Stimulated activated CD8-positive, alpha-beta memory T cell treated with anti-CD3 and anti-CD28 coated beads, Interleukin-7, amount 100 ng/mL, for 48 hours (primary cell): ENCODE data around the gene RASGRP2.

ENCODE experiments used
- DNase-seq, 2 donors: peaks; one replicate each; pipeline ENCODE4 v3.0.0-alpha.2; 2020; ENCODE audit warnings: low read depth in 1 of 2; ENCODE audit errors: extremely low read depth in 1 of 2

The RASGRP2 gene

DNA sequence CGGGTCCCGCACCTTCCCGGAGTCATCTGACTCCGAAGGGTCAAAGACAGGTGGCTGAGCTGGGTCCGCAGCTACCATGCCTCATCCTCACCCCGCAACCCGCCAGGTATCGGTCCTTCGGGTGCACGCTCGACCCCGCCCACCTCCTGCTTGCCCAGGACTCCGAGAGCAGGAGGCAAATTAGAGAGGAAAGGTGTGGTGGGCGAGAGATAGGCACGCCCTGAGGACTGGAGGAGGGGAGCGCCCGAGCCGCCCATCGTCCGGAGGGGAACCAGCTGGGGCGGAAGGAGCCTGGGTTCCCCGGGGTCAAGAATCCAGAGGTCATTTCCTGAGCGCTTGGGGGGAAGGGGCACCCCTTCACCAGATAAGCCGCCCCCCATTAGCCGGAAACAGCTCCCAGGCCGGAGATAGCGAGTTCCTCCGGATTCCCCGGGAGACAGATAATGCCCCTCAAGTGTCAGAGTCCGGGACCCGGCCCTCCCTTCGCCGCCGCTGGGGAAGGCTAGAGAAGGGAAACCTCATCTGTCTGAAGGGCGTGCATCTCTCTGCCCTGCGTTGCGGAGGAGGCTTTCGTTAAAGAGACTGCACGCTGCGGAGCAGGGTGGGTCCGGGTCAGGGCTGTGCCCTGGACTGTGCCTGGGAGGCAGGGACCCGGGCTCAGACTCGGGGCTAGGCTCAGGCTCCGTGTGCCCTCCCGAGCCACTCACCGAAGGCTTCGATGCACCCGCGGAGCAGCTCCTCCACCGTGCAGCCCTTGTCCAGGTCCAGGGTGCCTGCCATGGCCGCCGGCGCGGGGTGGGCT is 1.7 kb downstream of the RASGRP2 start:
- no peak for DNase-seq

DNA sequence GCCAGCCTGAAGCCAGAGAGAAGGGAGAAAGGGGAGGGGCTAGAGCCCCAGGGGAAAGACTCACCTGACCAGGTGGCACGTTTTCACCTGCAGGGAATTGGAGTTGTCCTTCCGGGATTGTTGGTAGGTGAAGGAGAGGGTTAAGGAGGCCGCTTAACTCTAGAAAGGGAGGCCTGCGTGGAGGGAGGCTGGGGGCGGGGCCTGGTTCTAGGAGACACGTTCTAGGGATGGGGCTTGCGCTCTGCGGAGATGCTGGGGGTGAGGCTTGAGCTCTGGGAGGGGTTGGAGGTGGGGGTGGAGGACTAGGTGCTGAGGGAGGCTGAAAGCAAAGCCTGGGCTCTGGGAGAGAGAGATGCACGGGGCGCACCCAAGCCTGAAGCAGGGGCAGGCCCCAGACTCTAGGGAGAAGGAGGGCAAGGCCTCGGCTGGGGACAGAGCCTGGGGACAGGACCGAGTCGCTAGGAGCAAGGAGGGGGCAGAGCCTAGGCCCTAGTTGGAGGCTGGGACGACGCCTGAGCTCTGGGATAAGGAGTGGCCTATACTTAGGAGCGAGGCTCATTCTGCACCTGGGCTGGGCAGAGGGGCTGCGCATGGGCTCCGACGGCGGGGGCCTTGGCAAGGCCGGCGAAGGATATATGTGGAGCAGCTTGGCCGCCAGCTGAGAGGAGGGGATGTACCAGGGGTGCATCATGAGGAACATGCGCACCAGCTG is 2.4 kb downstream of the RASGRP2 start:
- DNase-seq: no peak

DNA sequence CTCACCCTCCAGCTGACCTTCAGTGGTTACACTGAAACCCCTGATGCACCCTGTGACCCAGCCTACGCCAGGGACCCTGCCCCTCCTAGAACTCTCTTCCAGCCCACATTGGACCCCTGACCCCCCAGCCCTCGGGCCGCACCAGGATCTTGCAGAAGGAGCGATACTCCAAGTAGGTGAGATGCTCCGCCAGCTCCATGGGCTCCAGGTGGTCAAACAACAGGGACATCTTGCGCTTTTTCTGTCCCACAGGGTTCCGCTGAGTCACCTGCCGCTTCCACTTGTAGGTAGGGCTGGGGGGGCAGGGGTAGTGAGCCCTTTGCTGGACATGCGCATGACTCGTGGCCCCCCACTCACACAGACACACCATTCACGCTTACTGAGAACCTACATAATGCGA is 4.1 kb downstream of the RASGRP2 start:
- DNase-seq: no peak

DNA sequence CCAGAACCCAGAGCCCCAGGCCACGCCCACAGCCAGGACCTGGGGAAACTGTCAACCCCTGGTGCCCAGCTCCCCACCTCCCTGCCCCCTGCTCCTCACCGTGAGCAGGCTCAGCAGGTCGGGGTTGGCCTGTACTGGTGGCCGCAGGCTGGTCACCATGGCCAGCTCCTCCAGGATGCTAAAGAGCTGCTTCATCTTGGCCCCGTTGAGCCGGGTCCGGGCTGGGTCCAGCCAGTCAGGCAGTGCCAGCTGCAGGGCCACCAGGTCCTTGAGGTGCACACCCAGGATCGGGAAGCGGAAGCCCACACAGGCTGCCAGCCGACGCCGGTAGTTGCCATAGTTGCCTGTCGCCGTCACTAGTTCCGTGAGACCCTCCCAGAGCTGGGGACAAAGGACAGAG is 7.3 kb downstream of the RASGRP2 start:
- DNase-seq: no peak

DNA sequence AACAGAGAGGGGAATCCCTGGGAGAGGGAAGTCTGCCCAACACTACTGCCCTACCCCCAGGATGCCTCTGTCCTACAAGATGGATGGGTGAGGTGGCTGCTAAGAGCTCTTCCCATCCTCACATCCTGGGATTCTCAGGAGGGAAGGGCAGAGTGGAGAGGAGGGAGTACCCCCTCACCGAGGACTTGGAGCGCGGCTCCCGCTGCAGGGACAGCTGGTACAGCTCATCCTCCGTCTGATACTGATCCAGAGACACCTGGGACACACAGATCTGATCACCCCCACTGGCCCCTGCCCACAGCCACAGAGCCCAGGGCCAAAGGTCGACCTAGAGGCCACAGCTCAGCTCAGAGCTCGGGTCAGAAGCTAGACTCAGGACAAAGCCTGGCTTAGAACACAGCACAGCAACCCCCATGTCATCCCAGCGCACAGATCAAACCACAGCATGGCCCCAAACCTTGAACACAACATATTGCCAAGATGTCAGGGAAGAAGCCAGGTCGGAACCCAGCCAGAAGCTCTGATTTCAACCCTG is 8.2 kb downstream of the RASGRP2 start:
- no peak for DNase-seq

DNA sequence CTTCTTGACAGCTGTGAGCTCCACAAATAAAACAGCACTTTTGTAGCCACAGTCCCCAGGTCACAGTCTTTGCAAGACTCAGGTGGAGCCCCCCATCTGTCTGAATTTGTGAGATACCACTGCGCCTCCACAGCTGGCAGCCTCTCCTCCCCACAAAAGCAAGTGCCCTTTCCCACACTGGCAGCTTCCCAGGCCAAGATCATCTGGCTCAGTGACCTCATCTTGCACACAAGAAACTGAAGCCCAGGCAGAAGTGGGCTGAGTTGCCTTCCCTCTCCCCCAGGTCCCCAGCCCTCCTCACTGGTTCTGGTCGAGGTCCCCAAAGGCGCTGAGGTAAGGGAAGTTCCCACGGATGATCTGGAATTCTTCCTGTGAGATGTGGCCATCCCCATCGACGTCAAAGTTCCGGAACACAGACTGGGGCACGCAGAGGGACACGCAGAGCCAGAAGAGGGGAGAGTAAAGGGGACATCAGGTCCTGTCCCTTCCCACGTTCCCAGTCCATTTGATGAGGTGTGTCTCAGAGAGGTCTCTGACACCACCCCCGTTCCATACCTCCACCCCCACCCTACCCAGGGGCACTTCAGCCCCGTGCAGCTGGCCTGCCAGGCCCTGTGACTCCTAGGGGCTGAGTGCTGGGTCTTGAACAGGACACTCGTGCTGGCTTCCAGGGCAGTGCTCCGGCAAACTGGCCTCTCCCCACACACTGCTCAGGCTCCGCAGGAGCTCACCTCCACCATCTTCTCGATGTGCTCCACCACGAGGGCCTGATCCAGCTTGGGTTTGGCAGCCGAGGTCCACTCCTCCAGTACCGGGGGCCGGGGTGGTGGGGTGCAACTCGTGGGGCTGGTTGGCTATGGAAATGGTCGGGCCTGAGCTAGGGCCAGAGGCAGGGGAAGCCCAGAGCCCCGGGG is 8.9 kb downstream of the RASGRP2 start:
- DNase-seq: no peak

DNA sequence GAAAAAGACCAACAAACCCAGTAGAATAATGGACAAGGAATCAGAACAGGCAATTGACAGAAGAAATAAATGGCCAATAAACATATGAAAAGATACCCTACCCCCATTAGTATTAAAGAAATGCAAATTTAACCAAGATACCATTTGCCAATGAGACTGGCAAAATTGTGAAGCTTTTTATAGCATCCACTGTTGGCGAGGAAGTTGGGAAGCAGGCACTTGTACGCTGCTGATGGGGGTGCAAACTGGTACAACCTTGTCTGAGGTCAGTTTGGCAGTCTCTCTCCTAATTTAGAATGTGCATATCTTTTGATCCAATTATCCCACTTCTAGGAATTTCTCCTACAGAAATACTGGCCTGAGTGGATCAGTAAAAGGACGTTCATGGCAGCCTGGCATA is 12.3 kb downstream of the RASGRP2 start:
- DNase-seq: no peak

DNA sequence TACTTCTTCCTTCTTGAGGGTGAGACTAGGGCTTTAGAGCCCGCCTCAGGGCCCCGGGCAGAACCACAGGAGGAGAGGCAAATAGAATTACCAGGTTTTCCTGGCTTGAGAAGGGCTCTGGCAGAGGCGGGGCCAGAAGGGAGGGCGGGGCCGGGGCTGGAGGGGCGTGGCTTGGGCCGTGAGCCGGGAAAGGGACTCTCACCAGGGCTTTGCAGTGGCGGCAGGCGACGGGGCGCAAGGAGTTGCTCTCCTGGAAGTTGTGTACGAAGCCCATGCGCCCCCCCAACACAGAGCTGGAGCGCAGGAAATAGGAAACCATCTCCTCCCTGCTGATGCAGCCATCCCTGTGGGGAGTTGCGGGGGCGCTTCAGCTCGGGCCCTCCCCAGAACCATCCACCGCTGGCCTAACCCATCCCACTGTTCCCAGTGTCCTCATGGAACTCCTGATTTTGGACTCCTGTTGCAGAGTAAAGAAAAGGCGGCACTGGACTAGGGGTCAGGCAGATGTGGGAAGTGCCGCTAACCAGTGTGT is 14.0 kb downstream of the RASGRP2 start:
- no peak for DNase-seq

DNA sequence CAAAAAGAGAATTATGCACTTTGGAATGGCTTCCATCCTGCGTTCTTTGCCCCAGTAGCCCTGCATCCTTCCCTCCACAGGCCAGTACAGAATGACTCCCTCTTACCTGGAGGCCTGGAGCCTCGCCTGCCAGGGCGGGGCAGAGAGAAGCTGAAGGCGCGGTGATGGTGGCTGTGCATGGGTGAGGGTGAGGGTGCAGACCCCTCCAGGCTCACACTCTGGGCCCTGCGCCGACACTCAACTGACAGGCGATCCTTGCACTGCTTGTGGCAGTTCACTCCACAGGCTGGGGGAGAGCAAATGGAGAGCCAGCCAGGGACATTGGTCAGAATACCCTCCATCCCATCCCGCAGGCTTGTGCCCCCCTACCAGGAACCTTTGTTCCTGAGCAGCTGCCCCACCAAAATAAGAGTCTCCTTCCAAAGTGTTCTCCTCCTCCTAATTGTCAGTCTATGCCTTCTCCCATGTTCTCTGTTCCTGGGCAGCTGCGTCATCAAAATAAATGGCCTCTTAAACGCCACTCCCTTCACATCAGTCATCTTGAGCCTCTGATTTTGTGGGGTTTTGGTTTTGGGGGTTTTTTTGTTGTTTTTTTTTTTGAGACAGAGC is 15.1 kb downstream of the RASGRP2 start:
- no peak for DNase-seq

DNA sequence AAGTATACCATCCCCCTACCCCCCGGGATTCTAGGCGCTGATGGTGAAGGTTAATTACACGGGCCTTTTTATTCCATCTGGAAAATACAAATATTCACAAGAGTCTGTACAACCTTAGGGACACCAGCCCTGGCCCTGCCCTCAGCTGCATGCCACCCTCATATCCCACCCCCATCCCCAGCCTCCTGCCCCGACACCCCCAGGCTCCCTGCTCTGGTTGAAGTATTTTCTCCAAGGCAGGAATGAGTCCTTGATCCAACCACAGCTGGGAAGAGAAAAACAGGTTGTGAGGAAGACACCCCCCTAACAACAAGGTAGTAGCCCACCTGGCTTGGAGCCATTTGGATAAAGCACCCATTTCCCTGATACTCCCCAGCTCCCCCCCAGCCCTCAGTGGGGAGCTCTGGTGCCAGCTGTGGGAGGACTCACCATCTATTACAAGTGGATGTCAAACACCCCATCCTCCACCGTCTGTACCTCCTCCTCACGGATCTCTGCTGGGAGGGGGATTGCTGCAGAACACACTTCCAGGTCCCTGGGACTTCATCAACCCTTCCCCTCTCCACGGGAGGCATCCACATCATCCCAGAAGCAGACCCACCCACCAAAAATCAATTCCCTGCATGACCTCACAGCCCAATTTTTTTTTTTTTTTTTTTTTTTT is 16.9 kb downstream of the RASGRP2 start:
- no peak for DNase-seq

DNA sequence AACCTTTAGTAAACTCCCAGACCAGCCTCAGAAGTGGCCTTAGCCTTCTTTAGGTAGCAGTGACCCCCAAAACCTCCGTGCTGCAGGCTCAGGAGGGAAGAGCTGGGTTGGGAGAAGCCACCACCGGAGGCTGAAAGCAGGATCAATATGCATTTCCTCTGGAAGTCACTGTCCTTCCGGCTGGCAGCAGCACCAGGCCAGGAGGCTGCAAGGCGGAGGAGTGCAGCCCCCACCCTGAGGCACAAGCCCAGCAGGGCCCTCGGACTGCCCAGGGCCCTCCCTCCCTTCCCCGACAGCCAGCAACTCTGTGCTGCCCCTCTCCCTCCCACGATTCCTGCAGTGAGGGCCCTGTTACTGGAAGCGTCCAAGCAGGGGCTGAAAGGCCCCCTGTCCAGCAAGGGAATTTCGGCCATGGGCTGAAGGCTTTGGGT is 17.7 kb downstream of the RASGRP2 start:
- no peak for DNase-seq

DNA sequence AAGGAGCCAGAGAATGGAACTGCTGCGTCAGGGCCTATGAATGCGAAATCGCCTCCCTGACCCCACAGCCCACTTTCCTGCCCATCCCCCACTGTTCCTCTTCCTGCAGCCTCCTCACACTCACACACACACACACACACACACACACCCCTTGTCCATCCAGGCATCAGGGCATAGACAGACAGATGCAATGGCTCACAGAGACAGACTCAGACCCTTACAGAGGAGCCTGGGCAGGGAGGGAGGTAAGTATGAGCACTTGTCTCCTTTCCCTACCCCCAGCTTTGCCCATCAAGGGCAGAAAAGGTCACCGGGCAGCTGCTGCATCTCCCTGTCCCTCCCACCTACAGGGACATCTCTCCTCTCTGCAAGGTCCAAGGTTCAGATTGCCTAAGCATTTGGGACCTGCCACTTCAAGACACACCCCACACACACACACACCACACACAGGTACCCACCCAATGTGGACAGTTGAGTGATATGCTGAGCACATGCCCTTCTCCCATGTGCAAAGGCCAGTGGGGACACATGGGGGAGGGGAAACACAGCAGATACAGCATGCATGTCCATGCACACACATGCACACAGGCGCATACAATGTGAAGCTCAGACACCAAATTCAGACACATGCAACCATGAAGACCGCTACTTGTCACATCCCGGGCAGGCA is 18.9 kb downstream of the RASGRP2 start:
- no peak for DNase-seq

DNA sequence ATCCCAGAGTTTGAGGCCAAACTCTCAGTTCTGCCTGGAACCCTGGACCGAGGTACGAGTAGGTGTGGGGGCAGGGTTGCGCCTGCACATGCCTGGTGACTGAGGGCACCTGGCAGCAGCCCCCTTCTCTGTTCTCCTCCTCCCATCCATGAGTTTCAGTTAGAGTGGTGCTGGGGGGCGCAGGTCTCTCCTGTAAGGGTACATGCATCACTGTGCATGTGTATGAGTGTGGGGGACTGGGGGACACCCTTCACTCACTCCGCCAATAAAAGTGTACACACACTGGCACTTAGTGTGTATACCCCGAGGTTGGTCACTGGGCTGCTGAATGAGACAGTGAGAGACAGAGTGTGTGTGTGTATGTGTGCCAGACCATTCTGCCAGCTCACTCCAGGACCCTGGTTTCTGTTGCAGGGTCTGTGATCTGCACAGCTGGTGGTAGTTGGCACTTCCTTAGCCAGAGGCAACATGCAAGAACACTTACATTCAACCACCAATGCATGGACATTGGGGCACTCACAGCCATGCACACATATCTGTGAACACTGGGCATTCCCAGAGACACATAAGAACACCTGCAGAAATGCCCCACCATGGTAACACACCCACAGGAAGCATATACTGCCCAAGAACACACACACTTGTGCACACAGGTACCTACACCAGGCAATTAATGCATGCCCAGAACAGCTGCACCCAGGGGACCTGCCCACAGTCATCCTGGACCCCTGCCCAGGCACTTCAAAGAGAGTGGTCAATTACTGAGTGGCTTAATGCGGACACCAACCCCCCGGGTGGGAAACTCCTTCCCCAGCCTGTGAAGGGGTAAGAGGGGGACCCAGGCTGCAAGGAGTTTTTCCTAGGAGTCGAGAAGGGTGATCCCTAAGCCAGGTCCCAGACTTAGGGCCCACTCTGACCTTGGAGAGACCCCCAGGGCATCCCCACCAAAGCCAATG is 19.8 kb downstream of the RASGRP2 start:
- no peak for DNase-seq

DNA sequence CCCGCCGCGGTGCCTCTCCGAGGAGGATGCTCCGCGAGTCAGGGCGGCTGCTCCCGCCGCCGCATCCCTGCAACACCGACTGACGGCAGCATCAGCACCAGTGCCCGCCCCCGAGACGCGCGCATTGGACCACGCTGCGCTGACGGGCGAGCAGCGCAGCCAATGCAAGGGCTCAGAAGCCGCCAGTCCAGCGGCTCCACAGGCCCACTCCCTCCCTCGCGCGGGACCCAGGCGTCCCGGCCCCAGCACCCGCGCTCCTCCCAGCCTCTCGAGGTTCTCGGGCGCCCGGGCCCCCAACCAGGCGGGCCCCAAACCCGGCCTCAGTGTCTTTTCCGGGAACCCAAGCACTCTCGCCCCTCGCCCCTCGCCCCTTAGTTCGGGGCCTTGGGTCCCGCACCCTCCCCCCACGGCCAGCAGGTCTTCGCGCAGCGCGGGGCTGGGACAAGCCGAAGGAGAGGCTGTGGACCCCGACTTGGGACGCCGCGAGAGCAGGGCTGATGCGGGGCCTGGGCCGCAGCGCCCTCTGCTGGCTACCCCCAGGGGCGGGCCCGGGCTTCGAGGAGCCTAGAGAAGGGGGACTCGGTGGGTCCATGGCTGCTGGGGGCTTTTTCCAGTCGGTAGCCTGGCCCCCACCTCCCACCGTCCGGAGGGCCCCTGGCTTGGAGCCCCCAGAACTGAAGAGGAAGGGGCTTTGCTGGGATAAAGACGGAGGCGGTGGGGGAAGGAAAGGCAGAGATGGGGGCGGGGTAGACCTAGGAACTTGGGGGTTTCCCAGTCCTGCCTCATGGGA is 20.6 kb downstream of the RASGRP2 start, which contains the start of gene NRXN2:
Gene NRXN2, minus strand, starts transcription at position 81 of the 790 bp plus-strand sequence. CDS start 9,498 bp downstream, outside the sequence.
- peak; percentile 76 to 78 for DNase-seq

DNA sequence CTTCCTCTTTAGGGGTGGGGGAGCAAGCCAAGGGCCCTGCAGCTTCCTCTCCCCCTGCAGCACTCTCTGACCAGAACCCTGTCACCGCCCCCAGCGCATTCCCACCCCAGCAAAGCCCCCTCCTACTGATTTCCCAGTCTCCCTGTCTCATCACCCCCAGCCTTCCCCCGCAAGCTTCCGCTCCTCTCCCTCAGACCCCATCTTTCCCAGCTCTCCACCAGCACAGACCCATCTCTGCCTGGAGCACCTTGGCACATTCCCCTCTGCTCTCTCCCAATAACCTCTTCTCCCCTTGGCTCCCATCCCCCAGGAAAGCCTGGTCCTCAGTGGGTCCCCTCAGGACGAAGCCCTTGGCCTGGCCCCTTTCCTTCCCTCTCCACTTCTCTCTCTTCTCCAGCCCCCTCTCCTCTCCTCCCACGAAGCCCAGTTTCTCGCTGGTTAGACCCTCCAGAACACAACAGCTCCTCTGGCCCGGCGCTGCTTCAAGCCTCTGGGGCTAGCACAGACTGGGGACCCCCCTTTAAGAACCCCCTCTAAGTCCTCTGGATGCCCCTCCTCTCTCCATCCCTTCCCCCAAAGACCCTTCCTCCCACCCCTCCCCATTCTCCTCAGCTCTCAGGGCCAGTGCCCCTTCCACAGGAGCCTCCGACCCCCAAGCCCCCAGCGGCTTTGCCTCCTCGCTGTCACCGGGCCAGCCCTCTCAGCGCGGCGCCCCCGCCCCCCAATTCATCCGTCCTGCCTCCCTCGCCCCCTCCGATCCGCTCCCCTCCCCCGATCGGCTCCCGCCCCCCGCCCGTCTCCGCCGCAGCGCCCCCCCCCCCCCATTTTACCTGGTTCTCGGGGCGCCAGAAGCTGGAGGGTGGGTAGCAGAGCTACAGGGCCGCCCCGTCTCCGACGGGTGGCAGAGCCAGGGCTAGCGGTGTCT is 21.5 kb downstream of the RASGRP2 start:
- no peak for DNase-seq

DNA sequence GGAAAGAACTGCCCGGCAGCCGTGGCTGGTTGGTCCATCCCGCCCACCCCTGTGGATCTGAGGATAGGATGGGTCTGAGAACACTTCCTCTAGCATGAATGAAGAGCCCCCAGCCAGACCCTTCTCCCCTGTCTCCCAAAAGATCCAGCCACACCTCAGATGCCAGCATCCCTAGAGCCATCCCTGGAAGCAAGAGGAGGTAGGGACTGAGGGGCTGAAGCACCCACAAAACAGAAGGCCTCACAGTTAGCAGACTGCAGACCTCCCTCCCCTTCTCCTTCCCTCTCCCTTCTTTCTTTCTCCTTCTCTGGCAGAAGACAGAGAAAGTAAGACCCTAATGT is 22.6 kb downstream of the RASGRP2 start:
- no peak for DNase-seq
